GM10266 (cell line): ENCODE measurements around the gene EXD3.

Experiments
- DNase-seq: peaks from one replicate; pipeline ENCODE4 v3.0.0; 2012; ENCODE audit errors: extremely low spot score
- TF ChIP-seq, protein P1 (sequence below): IDR thresholded peaks from 2 replicates; pipeline ENCODE4 v1.5.1; 2012; ENCODE audit warnings: mild to moderate bottlenecking, low read depth; ENCODE audit not compliant: control insufficient read depth, insufficient read depth; ENCODE audit errors: missing control alignments

Gene EXD3

DNA sequence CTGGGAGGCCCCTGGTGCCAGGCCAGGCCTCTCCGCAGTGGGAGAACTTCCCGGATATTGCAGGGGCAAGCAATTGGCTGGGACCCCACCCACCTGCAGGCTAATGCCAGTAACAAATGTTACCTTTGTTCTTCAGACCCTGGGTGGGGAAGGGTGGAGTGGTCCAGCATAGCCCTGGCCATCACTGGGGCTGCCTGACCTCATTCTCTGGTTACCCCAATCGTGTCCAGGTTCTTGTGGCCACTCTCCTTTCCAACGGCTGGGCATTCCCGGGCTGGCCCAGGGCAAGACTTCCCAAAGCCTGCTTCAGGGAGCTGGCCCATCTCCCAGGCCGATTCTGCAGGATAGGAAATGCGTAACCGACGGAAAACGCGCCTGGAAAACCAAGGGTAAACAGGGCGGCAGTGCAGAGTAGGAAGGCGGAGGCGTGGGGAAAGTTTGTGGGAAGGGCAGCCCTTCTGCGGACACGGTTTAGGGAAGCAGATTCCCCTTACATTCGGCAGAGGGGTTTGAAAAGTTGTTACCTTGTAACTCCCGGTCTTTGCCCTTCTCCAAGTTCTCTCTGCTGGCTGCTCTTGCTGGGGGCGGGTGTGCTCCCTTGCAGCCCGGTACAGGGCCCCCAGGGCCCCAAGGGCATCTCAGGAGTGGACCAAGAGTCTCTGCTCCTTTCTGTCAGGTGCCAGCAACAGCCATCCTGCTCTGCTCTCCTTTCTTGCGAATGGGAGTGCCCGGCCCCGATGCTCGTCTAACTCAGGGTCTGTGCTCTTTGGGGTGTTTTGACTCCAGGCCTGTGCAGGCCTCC is 124.4 kb downstream of the EXD3 start:
- DNase-seq = no peak
- TF ChIP-seq, protein P1, sequence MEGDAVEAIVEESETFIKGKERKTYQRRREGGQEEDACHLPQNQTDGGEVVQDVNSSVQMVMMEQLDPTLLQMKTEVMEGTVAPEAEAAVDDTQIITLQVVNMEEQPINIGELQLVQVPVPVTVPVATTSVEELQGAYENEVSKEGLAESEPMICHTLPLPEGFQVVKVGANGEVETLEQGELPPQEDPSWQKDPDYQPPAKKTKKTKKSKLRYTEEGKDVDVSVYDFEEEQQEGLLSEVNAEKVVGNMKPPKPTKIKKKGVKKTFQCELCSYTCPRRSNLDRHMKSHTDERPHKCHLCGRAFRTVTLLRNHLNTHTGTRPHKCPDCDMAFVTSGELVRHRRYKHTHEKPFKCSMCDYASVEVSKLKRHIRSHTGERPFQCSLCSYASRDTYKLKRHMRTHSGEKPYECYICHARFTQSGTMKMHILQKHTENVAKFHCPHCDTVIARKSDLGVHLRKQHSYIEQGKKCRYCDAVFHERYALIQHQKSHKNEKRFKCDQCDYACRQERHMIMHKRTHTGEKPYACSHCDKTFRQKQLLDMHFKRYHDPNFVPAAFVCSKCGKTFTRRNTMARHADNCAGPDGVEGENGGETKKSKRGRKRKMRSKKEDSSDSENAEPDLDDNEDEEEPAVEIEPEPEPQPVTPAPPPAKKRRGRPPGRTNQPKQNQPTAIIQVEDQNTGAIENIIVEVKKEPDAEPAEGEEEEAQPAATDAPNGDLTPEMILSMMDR = no peak

DNA sequence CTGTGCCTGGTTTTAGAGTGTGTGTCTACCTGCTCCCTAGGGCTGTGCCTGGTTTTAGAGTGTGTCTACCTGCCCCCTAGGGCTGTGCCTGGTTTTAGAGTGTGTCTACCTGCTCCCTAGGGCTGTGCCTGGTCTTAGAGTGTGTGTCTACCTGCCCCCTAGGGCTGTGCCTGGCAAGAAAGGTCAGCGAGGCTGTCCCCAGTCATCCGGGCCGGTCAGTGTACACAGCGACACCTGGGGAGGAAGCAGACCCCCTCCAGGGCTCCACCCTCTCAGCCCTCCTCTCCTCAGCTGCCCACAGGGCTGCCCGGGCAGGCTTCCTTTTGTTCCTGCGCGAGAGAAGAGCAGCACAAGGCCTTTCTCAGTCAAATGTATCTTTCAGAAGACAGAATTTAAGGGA is 125.0 kb downstream of the EXD3 start:
- no peak for DNase-seq
- TF ChIP-seq, protein P1 = no peak

DNA sequence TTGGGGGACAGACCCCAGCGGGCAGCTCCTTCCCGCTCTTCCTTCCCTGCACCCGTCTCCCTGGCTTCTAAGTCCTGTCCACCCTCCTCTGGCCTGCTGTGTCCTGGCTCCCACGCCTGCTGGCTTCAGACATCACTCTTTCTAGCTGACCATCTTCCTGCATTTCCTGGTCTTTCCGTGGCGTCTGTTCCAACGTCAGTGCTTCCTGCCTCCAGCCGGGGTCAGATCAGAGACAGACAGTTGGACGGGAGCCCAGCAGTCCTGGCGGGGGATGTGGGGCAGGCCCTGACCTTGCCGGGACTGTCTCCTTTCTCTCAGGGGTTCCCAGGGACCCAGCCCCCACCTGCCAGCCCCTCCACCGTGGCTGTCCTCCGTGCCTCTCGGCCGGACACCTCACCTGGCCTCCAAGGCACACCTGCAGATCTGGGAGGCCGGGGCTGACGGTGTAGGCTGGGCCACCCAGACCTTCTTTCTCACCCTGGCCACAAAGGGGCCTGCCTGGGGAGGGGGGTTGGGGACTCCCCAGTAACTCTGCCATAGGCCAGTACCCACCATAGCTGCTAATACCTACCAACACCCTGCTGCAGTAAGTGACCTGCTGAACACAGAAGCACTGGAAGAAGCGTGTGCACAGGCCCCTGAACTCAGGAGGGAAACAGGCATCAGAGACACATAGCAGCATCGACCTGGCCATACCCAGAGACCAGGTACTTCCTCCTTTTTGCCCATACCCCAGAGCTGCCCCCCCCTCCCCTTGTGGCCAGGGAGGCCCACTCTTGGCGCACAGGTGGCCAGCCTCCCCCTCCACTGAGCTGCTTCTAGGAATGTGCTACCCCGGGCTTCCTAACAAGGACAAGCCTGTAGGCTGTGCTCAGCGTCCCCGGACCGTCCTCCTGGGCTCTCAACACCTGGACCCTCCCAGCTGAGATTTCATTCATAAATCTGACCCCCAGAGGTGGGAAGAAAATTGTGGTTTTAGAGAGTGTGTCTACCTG is 126.0 kb downstream of the EXD3 start:
- TF ChIP-seq, protein P1 = no peak
- DNase-seq = no peak

DNA sequence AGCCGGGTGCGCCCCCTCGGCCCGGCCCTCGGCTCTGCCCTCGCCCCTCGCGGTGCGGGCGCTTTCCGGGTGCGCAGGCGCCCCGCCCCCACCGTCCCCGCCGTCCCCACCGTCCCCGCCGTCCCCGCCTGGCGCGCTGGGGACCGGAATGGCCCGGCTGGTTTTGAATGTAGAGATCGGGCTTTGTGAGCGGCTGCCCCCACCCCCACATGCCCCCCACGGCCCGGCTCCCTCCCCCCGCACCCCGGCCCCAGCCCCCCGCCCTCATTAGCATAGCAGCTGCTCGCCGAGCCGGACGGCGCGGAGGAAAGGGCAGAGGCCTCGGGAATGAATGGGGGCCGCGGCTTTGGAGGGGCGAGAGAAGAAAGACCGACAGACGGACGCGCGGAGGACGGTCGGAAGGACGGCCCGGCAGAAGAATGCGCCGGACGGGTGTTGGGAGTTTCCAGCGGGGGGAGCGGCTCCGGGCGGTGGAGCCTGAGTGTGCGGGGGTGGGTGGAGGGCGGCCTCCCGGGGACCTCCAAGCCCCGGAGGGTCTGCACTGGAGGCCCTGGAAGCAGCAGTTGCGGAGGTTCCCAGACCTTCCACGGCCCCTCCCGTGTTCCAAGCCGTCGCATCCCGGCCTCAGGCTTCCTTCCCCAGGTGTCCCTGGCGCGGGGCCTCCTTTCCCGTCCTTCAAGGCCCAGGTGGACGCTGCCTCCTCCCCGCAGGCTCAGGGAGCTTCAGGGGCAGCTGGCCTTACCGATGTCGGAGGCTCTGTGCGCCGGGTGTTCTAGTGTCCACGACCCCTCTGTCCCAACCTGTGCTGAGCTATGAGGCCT is 126.9 kb downstream of the EXD3 start:
- TF ChIP-seq, protein P1 = no peak
- DNase-seq = no peak

DNA sequence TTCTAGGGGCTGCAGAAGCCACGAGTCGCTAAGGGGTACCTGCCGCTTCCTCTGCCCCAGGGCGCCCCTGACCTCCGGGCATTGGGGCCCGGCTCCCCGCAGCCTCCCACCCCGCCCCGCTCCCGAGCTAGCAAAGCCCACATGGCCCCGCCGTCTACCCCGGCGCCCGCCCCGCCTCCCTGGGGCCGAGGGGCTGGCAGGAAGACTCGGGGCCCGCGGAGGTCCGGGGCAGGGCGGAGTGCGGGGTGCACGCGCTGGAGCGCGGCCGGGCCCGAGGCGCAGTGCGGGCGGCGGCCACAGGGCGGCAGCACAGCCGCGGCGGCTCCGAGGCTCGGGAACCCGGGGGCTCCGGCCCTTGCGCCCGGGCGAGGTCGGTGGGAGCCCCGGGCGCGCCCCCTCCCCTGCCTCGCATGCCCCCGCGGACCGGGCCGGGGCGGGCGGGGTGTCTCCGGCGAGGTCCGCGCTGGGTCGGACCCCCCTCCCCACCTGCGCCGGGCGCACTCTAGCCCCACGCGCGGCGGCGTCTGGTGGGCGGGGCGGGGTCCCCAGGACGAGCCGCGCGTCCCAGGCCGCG is 127.6 kb downstream of the EXD3 start:
- TF ChIP-seq, protein P1 = peak; percentile 96
- peak; percentile 95 for DNase-seq

DNA sequence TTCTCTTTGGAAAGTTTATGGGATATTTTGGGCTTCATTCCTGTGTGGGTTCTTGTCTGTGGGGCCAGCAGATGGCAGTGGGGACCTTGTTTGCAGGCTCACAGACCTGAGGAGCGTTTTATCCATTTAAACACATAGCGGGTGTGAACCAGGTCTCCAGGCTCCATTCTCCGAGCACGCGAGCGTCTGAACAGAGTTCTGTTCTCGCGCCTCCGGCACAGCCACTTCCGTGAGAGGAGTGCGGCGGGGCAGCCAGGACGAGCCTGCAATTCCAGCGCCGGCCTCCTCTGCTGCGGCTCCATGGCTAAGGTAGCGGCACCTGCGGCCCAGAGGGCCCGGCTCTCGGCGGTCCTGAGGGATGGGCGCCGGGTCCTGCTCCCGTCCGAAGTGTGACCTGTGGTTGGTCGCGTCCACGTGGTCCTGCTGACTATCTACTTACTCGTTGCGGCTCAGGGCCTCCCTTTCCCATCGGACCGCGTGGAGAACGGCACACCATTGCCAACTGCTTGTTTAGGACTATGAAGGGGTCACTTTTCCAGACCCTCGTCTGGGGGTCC is 128.2 kb downstream of the EXD3 start:
- TF ChIP-seq, protein P1 = peak; percentile 35

More for the DNA sequence above, 128.2 kb downstream of the EXD3 start:
- DNase-seq = no peak
